Stimulated activated CD4-positive, alpha-beta T cell treated with anti-CD3 and anti-CD28 coated beads, TNF-alpha, amount 100 ng/mL, for 48 hours (primary cell): ENCODE results near the gene GNB2.

Source experiments
- DNase-seq, 3 donors: peaks; one replicate each; pipeline ENCODE4 v3.0.0-alpha.2; 2020; ENCODE audit warnings: low read depth in 3 of 3

The GNB2 gene

GRCh38 chr7:100680576-100681271 is 7.2 kb downstream of the GNB2 start:
- DNase-seq: no peak

- DNase-seq: no peak
Measured at GRCh38 chr7:100681491-100682227, 8.1 kb downstream of the GNB2 start.

GRCh38 chr7:100682228-100682741 is 8.7 kb downstream of the GNB2 start:
- no peak for DNase-seq

- DNase-seq: no peak
Measured at GRCh38 chr7:100682991-100683658, 9.6 kb downstream of the GNB2 start.

GRCh38 chr7:100683659-100684533 is 10.4 kb downstream of the GNB2 start:
- DNase-seq: no peak

GRCh38 chr7:100684534-100685042 is 11.0 kb downstream of the GNB2 start:
- DNase-seq: no peak

GRCh38 chr7:100685049-100685605 is 11.6 kb downstream of the GNB2 start:
- DNase-seq: no peak

GRCh38 chr7:100685631-100686145 is 12.1 kb downstream of the GNB2 start:
- no peak for DNase-seq

GRCh38 chr7:100686201-100686821 is 12.8 kb downstream of the GNB2 start:
- DNase-seq: no peak

- no peak for DNase-seq
Measured at GRCh38 chr7:100686822-100687211, 13.3 kb downstream of the GNB2 start.

- DNase-seq: no peak
Measured at GRCh38 chr7:100687261-100687660, 13.7 kb downstream of the GNB2 start.

GRCh38 chr7:100687751-100688300 is 14.3 kb downstream of the GNB2 start:
- DNase-seq: no peak

GRCh38 chr7:100688326-100688860 is 14.9 kb downstream of the GNB2 start:
- no peak for DNase-seq

- DNase-seq: no peak
Measured at GRCh38 chr7:100689230-100690135, 15.9 kb downstream of the GNB2 start.

GRCh38 chr7:100691676-100692577 is 18.4 kb downstream of the GNB2 start:
- DNase-seq: peak; percentile 65 to 82 (median 72)

GRCh38 chr7:100692578-100692961 is 19.0 kb downstream of the GNB2 start:
- DNase-seq: no peak

- DNase-seq: no peak
Measured at GRCh38 chr7:100693312-100694097, 20.0 kb downstream of the GNB2 start.
